Endothelial cell of umbilical vein (primary cell): Measurements from ENCODE around the gene CENATAC. TPM values are rescaled to one million over a fixed set of nuclear protein-coding genes. Genes with fewer than 3 reads are reported as not detected.

Experiments used
- BruUV-seq: library from RNA; stranded (reverse); fragments of 400-500 nt; replicated peaks from 2 replicates; lab custom pipeline; 2021; lab: Mats Ljungman, UMichigan
- CTCF ChIA-PET: fragments of 300-600, 350-600 bp; sonication (Branson Sonifier 250); formaldehyde crosslinking; loops from one replicate; lab custom pipeline; 2021; ENCODE audit warnings: antibody characterized with exemption, inconsistent platforms; lab: Charles Lee
- POLR2A ChIA-PET: fragments of 300-600, 350-600 bp; sonication (Branson Sonifier 250); formaldehyde crosslinking; loops from one replicate; lab custom pipeline; 2021; ENCODE audit warnings: antibody characterized with exemption, inconsistent platforms; lab: Charles Lee
- DNase-seq: peaks from one replicate; pipeline ENCODE4 v3.0.0-alpha.2; 2011; ENCODE audit warnings: low read depth, low spot score
- FAIRE-seq: peaks from 2 replicates; lab custom pipeline; 2011; peaks lifted over from hg19 to GRCh38; lab: Jason Lieb, UNC
- H2AFZ ChIP-seq: 2 replicates; pipeline ENCODE4 v1.6.0; 2012; ENCODE audit warnings: low read depth, low read length, control low read depth, inconsistent platforms
- H3K27ac ChIP-seq: 2 replicates; pipeline ENCODE4 v1.5.1; 2011; ENCODE audit warnings: low read depth, mild to moderate bottlenecking, control low read depth, low read length, moderate library complexity; ENCODE audit not compliant: insufficient read depth
- H3K27me3 ChIP-seq, 2 experiments: 2 replicates each; pipeline versions ENCODE4 v1.6.0 to v1.6.1; 2011; ENCODE audit warnings: low read length in 2 of 2, mixed read lengths in 1 of 2; ENCODE audit not compliant: control insufficient read depth in 2 of 2, insufficient read depth in 2 of 2
- H3K36me3 ChIP-seq, 2 experiments: 2 replicates in 1 of 2; 3 replicates in 1 of 2; pipeline ENCODE4 v1.5.1; 2011; ENCODE audit warnings: low read length in 2 of 2, mild to moderate bottlenecking in 1 of 2, moderate library complexity in 1 of 2; ENCODE audit not compliant: control insufficient read depth in 2 of 2, insufficient read depth in 2 of 2; ENCODE audit errors: extremely low read depth in 1 of 2
- H3K4me1 ChIP-seq: 3 replicates; pipeline ENCODE4 v1.5.1; 2011; ENCODE audit warnings: mild to moderate bottlenecking, low read length; ENCODE audit not compliant: control insufficient read depth, insufficient read depth; ENCODE audit errors: extremely low read depth
- H3K4me2 ChIP-seq: 2 replicates; pipeline ENCODE4 v1.6.1; 2011; ENCODE audit warnings: low read length, control low read depth, mixed read lengths; ENCODE audit not compliant: insufficient read depth
- H3K4me3 ChIP-seq, 3 experiments: fragments of 200-600 bp in 1 of 3; sonication (generic), shearing (Covaris generic) in 1 of 3; replicated peaks in 1 of 3; 2 replicates each; pipeline ENCODE4 v1.5.1; 2011 to 2016; ENCODE audit warnings: control low read depth in 3 of 3, low read length in 3 of 3, mild to moderate bottlenecking in 2 of 3, inconsistent platforms in 1 of 3, low read depth in 1 of 3, moderate library complexity in 1 of 3; ENCODE audit not compliant: insufficient read depth in 1 of 3
- H3K79me2 ChIP-seq: 2 replicates; pipeline ENCODE4 v1.6.0; 2012; ENCODE audit warnings: low read length, inconsistent platforms; ENCODE audit not compliant: control insufficient read depth, insufficient read depth
- H3K9ac ChIP-seq: replicated peaks from 2 replicates; pipeline ENCODE3; 2011; ENCODE audit warnings: low read length, control low read depth; ENCODE audit not compliant: insufficient read depth; ENCODE audit errors: extremely low read depth
- H3K9me1 ChIP-seq: replicated peaks from 3 replicates; pipeline ENCODE4 v1.6.0; 2011; ENCODE audit warnings: mild to moderate bottlenecking, low read length; ENCODE audit not compliant: control insufficient read depth, insufficient read depth; ENCODE audit errors: extremely low read depth
- H3K9me3 ChIP-seq: replicated peaks from 2 replicates; pipeline ENCODE4 v1.5.1; 2012; ENCODE audit warnings: low read length, inconsistent platforms; ENCODE audit not compliant: control insufficient read depth, insufficient read depth
- H4K20me1 ChIP-seq: replicated peaks from 2 replicates; pipeline ENCODE3; 2011; ENCODE audit warnings: mild to moderate bottlenecking, low read length; ENCODE audit not compliant: control insufficient read depth, insufficient read depth; ENCODE audit errors: extremely low read depth
- EZH2 ChIP-seq: IDR thresholded peaks from 2 replicates; pipeline ENCODE4 v1.6.1; 2012; ENCODE audit warnings: borderline replicate concordance, low read depth, mild to moderate bottlenecking, moderate library complexity, low read length, inconsistent platforms; ENCODE audit not compliant: severe bottlenecking
- FOS ChIP-seq: IDR thresholded peaks from 2 replicates; pipeline ENCODE4 v1.6.1; 2011; ENCODE audit warnings: mild to moderate bottlenecking, low read length, moderate library complexity, borderline replicate concordance; ENCODE audit not compliant: insufficient read depth
- GATA2 ChIP-seq: IDR thresholded peaks from 2 replicates; pipeline ENCODE4 v1.7.0; 2011; ENCODE audit warnings: low read depth, mild to moderate bottlenecking, moderate library complexity, mixed read lengths, low read length; ENCODE audit not compliant: insufficient read length, insufficient read depth
- JUN ChIP-seq: IDR thresholded peaks from 2 replicates; pipeline ENCODE4 v1.6.1; 2011; ENCODE audit warnings: borderline replicate concordance, low read depth; ENCODE audit not compliant: insufficient read length, insufficient read depth
- MYC ChIP-seq: IDR thresholded peaks from one replicate; pipeline ENCODE4 v1.6.1; 2011; ENCODE audit warnings: mild to moderate bottlenecking, low read depth, low read length
- POLR2A ChIP-seq: IDR thresholded peaks from 2 replicates; pipeline ENCODE4 v1.6.1; 2012; ENCODE audit warnings: low read depth, mild to moderate bottlenecking, control low read depth, low read length
- POLR2AphosphoS5 ChIP-seq: IDR thresholded peaks from 2 replicates; pipeline ENCODE4 v1.6.1; 2012; ENCODE audit warnings: low read depth, mild to moderate bottlenecking, control low read depth, low read length, moderate library complexity; ENCODE audit not compliant: insufficient read depth
- dilution Hi-C: fragments of 300-500 bp; cut with MboI; formaldehyde crosslinking; loops from one replicate; pipeline ENCODE4 v1.15.0; 2019; ENCODE audit warnings: low sequenced_read_pairs; ENCODE audit not compliant: extremely low pct_ligation_motif_present
- intact Hi-C: fragments of 100-400 bp; cut with micrococcal nuclease; formaldehyde crosslinking; loops from one replicate; pipeline ENCODE4 v1.10.0; 2022
- polyA plus RNA-seq, 4 experiments: library from polyadenylated mRNA; depleted of rRNA in 3 of 4; stranded (reverse) in 3 of 4; unstranded in 1 of 4; fragments of >200 nt; gene quantifications; 2 replicates each; pipeline versions ENCODE4 v1.2.1 to v1.2.3, GENCODE V29; 2011 to 2012; ENCODE audit warnings: missing spikeins in 1 of 4
- total RNA-seq: library from RNA; stranded (reverse); gene quantifications from 2 replicates; pipeline ENCODE4 v1.2.3, GENCODE V29; 2021
- TF ChIP-seq, protein P1 (sequence below), 2 donors: IDR thresholded peaks; 1 replicate in 1 of 2; 2 replicates in 1 of 2; pipeline ENCODE4 v1.5.1; 2011; ENCODE audit warnings: low read length in 2 of 2, mild to moderate bottlenecking in 2 of 2, moderate library complexity in 2 of 2, control low read depth in 1 of 2, inconsistent platforms in 1 of 2, low read depth in 1 of 2; ENCODE audit not compliant: insufficient read depth in 1 of 2; ENCODE audit errors: extremely low read depth in 1 of 2
- TF ChIP-seq, protein P2 (sequence below): IDR thresholded peaks from 2 replicates; pipeline ENCODE4 v1.6.1; 2011; ENCODE audit not compliant: insufficient read depth, insufficient read length

CENATAC gene
- total and polyA plus RNA-seq, 2 donors (not counting 3 experiments of a cell fraction or from before 2014, with no cell fraction given) = 14.2 to 41.8 TPM

DNA sequence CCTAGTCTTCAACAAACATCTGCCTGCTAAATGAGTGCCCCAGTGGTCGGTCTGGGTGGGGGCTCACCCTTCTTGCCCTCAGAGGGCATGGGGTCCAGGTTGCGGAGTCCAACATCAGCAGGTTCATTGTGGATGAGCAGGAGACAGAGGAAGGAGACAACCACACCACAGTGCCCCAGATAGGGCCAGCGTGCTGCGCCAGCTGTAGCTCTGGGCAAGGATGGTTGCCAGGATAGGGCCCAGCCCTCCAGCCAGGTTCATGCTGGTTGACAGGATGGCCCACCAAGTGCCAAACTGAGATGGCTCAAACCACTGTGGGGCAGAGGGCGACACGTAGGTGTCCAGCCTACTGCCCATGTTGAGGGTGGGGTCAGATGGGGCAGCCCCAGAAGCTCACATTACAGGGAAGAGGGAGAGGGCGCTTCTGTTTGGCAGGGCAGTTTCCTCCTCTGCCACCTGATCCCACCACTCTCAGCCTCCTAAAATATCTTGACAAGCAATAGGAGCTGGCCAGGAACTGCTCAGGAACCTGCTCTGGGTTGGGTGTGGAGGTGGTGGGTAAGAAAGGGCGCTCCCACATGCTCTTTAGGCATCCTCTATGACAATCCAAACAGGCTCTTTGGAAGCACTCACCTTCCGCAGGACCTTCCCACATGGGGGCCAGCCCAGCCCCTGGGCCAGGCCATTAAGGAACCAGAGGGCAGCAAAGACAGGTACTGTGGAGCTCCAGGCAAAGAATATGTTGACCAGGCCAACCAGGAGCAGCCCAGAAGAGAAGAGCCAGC, 29.8 kb downstream of the CENATAC start:
- H3K27ac ChIP-seq = no peak overlapping the region
- DNase-seq (no peak), FAIRE-seq (no peak)
- ChIA-PET POLR2A (no interaction called here), CTCF (interaction anchor here (1.0 kb wide), 1 partner anchor 13 kb away, joined by 3 read pairs; no protein-coding TSS in a partner anchor)
- intact Hi-C loops (no loop called here), dilution Hi-C loops (no loop called here)
- peaks cover 16% of the 10 kb centered on the region for H3K4me1 ChIP-seq
- no peak overlapping the region for H3K4me3 ChIP-seq
- no peak overlapping the region for H3K9ac ChIP-seq
- H4K20me1 ChIP-seq = no peaks in the 10 kb centered on the region
- BruUV-seq = no TSS peak
- H3K27me3 ChIP-seq = no peaks in the 10 kb centered on the region
- no peaks in the 10 kb centered on the region for H3K79me2 ChIP-seq
- no peaks in the 10 kb centered on the region for H3K9me1 ChIP-seq
- H3K9me3 ChIP-seq = no peaks in the 10 kb centered on the region
- H3K4me2 ChIP-seq = no peak overlapping the region
- TF ChIP-seq JUN (no peak), FOS (no peak), MYC (no peak), POLR2A (no peak), EZH2 (no peak), GATA2 (no peak), POLR2AphosphoS5 (no peak)
- TF ChIP-seq, protein P1, sequence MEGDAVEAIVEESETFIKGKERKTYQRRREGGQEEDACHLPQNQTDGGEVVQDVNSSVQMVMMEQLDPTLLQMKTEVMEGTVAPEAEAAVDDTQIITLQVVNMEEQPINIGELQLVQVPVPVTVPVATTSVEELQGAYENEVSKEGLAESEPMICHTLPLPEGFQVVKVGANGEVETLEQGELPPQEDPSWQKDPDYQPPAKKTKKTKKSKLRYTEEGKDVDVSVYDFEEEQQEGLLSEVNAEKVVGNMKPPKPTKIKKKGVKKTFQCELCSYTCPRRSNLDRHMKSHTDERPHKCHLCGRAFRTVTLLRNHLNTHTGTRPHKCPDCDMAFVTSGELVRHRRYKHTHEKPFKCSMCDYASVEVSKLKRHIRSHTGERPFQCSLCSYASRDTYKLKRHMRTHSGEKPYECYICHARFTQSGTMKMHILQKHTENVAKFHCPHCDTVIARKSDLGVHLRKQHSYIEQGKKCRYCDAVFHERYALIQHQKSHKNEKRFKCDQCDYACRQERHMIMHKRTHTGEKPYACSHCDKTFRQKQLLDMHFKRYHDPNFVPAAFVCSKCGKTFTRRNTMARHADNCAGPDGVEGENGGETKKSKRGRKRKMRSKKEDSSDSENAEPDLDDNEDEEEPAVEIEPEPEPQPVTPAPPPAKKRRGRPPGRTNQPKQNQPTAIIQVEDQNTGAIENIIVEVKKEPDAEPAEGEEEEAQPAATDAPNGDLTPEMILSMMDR (IDR thresholded peaks at IDR 0.05; ENCODE audit: extremely low read depth in 1 of 2, insufficient read depth in 1 of 2, low read depth in 1 of 2, low read length in 2 of 2) = no peak
- TF ChIP-seq, protein P2, sequence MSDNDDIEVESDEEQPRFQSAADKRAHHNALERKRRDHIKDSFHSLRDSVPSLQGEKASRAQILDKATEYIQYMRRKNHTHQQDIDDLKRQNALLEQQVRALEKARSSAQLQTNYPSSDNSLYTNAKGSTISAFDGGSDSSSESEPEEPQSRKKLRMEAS = no peak
- H2AFZ ChIP-seq = no peak overlapping the region
- H3K36me3 ChIP-seq = peaks cover 3 to 16% of the 10 kb centered on the region in 2 experiments
